Astrocyte (in vitro differentiated cells and primary cell): ENCODE results near the gene HAPLN2.

Experiments
- CTCF ChIP-seq: IDR thresholded peaks from 2 replicates; pipeline ENCODE4 v1.5.1; 2011; ENCODE audit warnings: low read depth, mild to moderate bottlenecking, inconsistent platforms, low read length, moderate library complexity; ENCODE audit not compliant: insufficient read depth
- EZH2 ChIP-seq: IDR thresholded peaks from 2 replicates; pipeline ENCODE4 v1.6.1; 2012; ENCODE audit warnings: mild to moderate bottlenecking, low read length, inconsistent platforms; ENCODE audit not compliant: insufficient read depth

GRCh38 chr1:156647351-156647750 is 28.1 kb downstream of the HAPLN2 start:
- TF ChIP-seq CTCF = no peak
- no peak for TF ChIP-seq EZH2
